K562 (cell line): Measurements from ENCODE around the gene ADORA2B. TPM values are rescaled to one million over a fixed set of nuclear protein-coding genes. Genes with fewer than 3 reads are reported as not detected.

Experiments
- EP400 ChIP-seq: fragments of 450-650 bp; IDR thresholded peaks from 2 replicates; pipeline ENCODE4 v1.6.1; 2017; ENCODE audit warnings: antibody characterized with exemption, mild to moderate bottlenecking, moderate library complexity
- MYNN ChIP-seq, 2 experiments: sonication (generic); formaldehyde crosslinking in 1 of 2; IDR thresholded peaks; 2 replicates each; pipeline versions ENCODE4 v1.5.0 to v1.6.1; 2016 to 2020; ENCODE audit warnings: antibody characterized with exemption in 1 of 2, missing genetic modification reagents in 1 of 2
- PURB ChIP-seq: sonication (generic); formaldehyde crosslinking; IDR thresholded peaks from 2 replicates; pipeline ENCODE4 v1.9.0; 2021; ENCODE audit warnings: low read depth, mild to moderate bottlenecking, missing genetic modification reagents
- ZBTB12 ChIP-seq: fragments of 250-450 bp; sonication (Bioruptor Pico); IDR thresholded peaks from 2 replicates; pipeline ENCODE4 v1.4.0; 2020
- ZEB2 ChIP-seq: fragments of 450-650 bp; IDR thresholded peaks from 2 replicates; pipeline ENCODE4 v1.6.1; 2016
- ZNF318 ChIP-seq, 2 experiments: fragments of 450-650 bp; IDR thresholded peaks; 2 replicates each; pipeline ENCODE4 v1.6.1; 2016; ENCODE audit warnings: mild to moderate bottlenecking in 2 of 2, borderline replicate concordance in 1 of 2, low read depth in 1 of 2, moderate library complexity in 1 of 2
- ZNF586 ChIP-seq: fragments of 450-650 bp; formaldehyde crosslinking; conservative IDR thresholded peaks from 2 replicates; pipeline ENCODE4 v1.4.0; 2020; ENCODE audit warnings: mild to moderate bottlenecking, moderate library complexity
- polyA plus RNA-seq, 8 experiments: library from polyadenylated mRNA; depleted of rRNA in 4 of 8; stranded (reverse) in 5 of 8; unstranded in 3 of 8; fragments of >200 nt; fragmentation: Nextera tagmentation in 2 of 8; fragmentation: Illumina TruSeq in 1 of 8; extraction: Ambion mirVana in 2 of 8; extraction: Trizol in 1 of 8; gene quantifications; 2 replicates each; pipeline versions ENCODE4 v1.2.1 to v1.2.3, GENCODE V29; 2011 to 2014; ENCODE audit warnings: inconsistent platforms in 1 of 8, missing spikeins in 1 of 8
- total RNA-seq, 7 experiments: library from RNA; depleted of rRNA in 6 of 7; stranded (reverse); fragments of >200 nt in 6 of 7; fragmentation: Illumina TruSeq in 2 of 7; extraction: Trizol in 2 of 7; gene quantifications; 2 replicates each; pipeline versions ENCODE4 v1.2.1 to v1.2.3, GENCODE V29; 2011 to 2021; ENCODE audit warnings: low replicate concordance in 1 of 7

ADORA2B gene
- total and polyA plus RNA-seq, 9 of the 15 experiments (the other 6 are each of a cell fraction or from before 2014, with no cell fraction given): 6.4 to 16.6 (median 10.5) TPM

GRCh38 chr17:15915961-15916360 lies 29.0 kb upstream of the ADORA2B start (continued):
- TF ChIP-seq ZEB2: no peak
- no peak for TF ChIP-seq ZNF318 (IDR thresholded peaks at IDR 0.05; ENCODE audit: borderline replicate concordance in 1 of 2, low read depth in 1 of 2)
- TF ChIP-seq ZNF586: no peak
- no peak for TF ChIP-seq ZBTB12 (CRISPR knock-in tag)
- TF ChIP-seq MYNN (IDR thresholded peaks at IDR 0.05): no peak
- no peak for TF ChIP-seq MYNN (CRISPR knock-in tag; IDR thresholded peaks at IDR 0.05)
- no peak for TF ChIP-seq EP400
- no peak for TF ChIP-seq PURB (CRISPR knock-in tag)
